ENCODE results near the gene NFU1.

DNA sequence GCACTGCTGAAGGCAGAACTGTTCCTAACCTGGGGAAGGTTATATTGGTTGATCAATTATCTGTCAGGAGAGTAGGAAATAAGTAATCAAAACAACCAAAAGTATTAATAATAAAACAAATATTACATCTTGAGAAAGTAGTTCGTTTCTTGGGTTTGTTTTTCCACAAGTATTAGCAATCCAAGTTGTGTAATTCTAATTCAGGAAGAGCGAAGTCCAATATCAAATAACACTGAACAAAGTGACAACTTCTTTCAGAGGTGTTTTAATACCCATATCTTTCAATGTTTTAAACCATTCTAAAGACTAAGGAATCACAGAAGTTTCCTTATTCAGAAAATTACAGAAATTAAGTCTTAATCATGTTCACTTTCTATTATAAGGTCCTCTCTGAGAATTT is 34.6 kb upstream of the NFU1 start:
- TF ChIP-seq CTCF (IDR thresholded peaks at IDR 0.05) = no peak
- TF ChIP-seq POLR2A (IDR thresholded peaks at IDR 0.05) = no peak

Data from right lobe of liver (tissue), 4 donors.